Stimulated activated naive CD8-positive, alpha-beta T cell treated with anti-CD3 and anti-CD28 coated beads, Interleukin-15, Interleukin-2, amounts not matched to agents 100 ng/mL and 50 ng/mL, for 24 hours (primary cell): ENCODE measurements around the gene COPA.
"Not testable (repeated sequence)": the region's sequence is repeated elsewhere in the genome, so short reads cannot be mapped to it uniquely, and the experiment has no call there.

Experiments
- H3K27ac Mint-ChIP-seq: one replicate; pipeline ENCODE4 v1.8.0; 2021; ENCODE audit warnings: mild to moderate bottlenecking, mixed read lengths
- H3K27me3 Mint-ChIP-seq: one replicate; pipeline ENCODE4 v1.8.0; 2021; ENCODE audit warnings: mixed read lengths
- H3K36me3 Mint-ChIP-seq: one replicate; pipeline ENCODE4 v1.8.0; 2021; ENCODE audit warnings: low read depth, mixed read lengths
- H3K4me1 Mint-ChIP-seq: one replicate; pipeline ENCODE4 v1.8.0; 2021; ENCODE audit warnings: low read depth, mixed read lengths
- H3K4me3 Mint-ChIP-seq: one replicate; pipeline ENCODE4 v1.8.0; 2021; ENCODE audit warnings: mild to moderate bottlenecking, mixed read lengths
- H3K9me3 Mint-ChIP-seq: one replicate; pipeline ENCODE4 v1.8.0; 2021; ENCODE audit warnings: mixed read lengths

The COPA gene

GRCh38 chr1:160342953-160343869 lies at the start of gene COPA, which contains the start of gene NCSTN:
Gene COPA (minus strand): TSS chr1:160343250. CDS start chr1:160343170, 80 bp downstream.
Gene NCSTN (plus strand): TSS chr1:160343383. CDS start chr1:160343397, 14 bp downstream.
- Mint-ChIP-seq H3K27me3 (no peaks in the 10 kb centered on the region), H3K36me3 (peaks cover 47% of the 10 kb centered on the region), H3K4me1 (peaks cover 57% of the 10 kb centered on the region), H3K27ac (peak within 1 kb of the TSS; percentile 100), H3K4me3 (peak within 1 kb of the TSS; percentile 99), H3K9me3 (no peaks in the 10 kb centered on the region)

GRCh38 chr1:160388406-160388805 lies 45.4 kb upstream of the COPA start:
- H3K36me3 Mint-ChIP-seq, H3K27ac Mint-ChIP-seq, H3K4me1 Mint-ChIP-seq, H3K27me3 Mint-ChIP-seq, H3K4me3 Mint-ChIP-seq, H3K9me3 Mint-ChIP-seq: not testable (repeated sequence)

- H3K4me1 Mint-ChIP-seq, H3K36me3 Mint-ChIP-seq, H3K27ac Mint-ChIP-seq, H3K9me3 Mint-ChIP-seq, H3K4me3 Mint-ChIP-seq, H3K27me3 Mint-ChIP-seq: not testable (repeated sequence)
These were observed 41.8 kb upstream of the COPA start for GRCh38 chr1:160384812-160385211.

- no peak overlapping the region for H3K4me3 Mint-ChIP-seq
- H3K27ac Mint-ChIP-seq = no peak overlapping the region
- H3K4me1 Mint-ChIP-seq = peaks cover 15% of the 10 kb centered on the region
- no peaks in the 10 kb centered on the region for H3K27me3 Mint-ChIP-seq
- no peaks in the 10 kb centered on the region for H3K9me3 Mint-ChIP-seq
- no peaks in the 10 kb centered on the region for H3K36me3 Mint-ChIP-seq
These were observed 34.6 kb upstream of the COPA start for GRCh38 chr1:160377585-160378206.

- H3K27ac Mint-ChIP-seq = no peak overlapping the region
- H3K9me3 Mint-ChIP-seq = no peaks in the 10 kb centered on the region
These were observed 33.6 kb upstream of the COPA start for GRCh38 chr1:160376525-160377131.

GRCh38 chr1:160375788-160376524 lies 32.9 kb upstream of the COPA start:
- H3K27ac Mint-ChIP-seq = no peak overlapping the region
- H3K27me3 Mint-ChIP-seq = no peaks in the 10 kb centered on the region
- no peaks in the 10 kb centered on the region for H3K36me3 Mint-ChIP-seq
- H3K4me1 Mint-ChIP-seq = peaks cover 15% of the 10 kb centered on the region
- H3K4me3 Mint-ChIP-seq = peak overlapping the region; percentile 50
- H3K9me3 Mint-ChIP-seq = no peaks in the 10 kb centered on the region

More at GRCh38 chr1:160376525-160377131, 33.6 kb upstream of the COPA start:
- no peaks in the 10 kb centered on the region for H3K36me3 Mint-ChIP-seq
- peaks cover 15% of the 10 kb centered on the region for H3K4me1 Mint-ChIP-seq
- no peak overlapping the region for H3K4me3 Mint-ChIP-seq
- no peaks in the 10 kb centered on the region for H3K27me3 Mint-ChIP-seq

GRCh38 chr1:160374306-160375110 lies 31.5 kb upstream of the COPA start:
- no peaks in the 10 kb centered on the region for H3K9me3 Mint-ChIP-seq
- no peaks in the 10 kb centered on the region for H3K27me3 Mint-ChIP-seq
- H3K27ac Mint-ChIP-seq = peak overlapping the region; percentile 45
- H3K4me1 Mint-ChIP-seq = peaks cover 15% of the 10 kb centered on the region
- no peak overlapping the region for H3K4me3 Mint-ChIP-seq
- no peaks in the 10 kb centered on the region for H3K36me3 Mint-ChIP-seq

GRCh38 chr1:160373696-160374095 lies 30.6 kb upstream of the COPA start:
- Mint-ChIP-seq H3K36me3 (no peaks in the 10 kb centered on the region), H3K4me3 (no peak overlapping the region), H3K27me3 (no peaks in the 10 kb centered on the region)

GRCh38 chr1:160371756-160372155 lies 28.7 kb upstream of the COPA start:
- no peak overlapping the region for H3K4me3 Mint-ChIP-seq
- no peaks in the 10 kb centered on the region for H3K36me3 Mint-ChIP-seq
- peaks cover 15% of the 10 kb centered on the region for H3K4me1 Mint-ChIP-seq
- H3K27me3 Mint-ChIP-seq = no peaks in the 10 kb centered on the region
- H3K9me3 Mint-ChIP-seq = no peaks in the 10 kb centered on the region
- no peak overlapping the region for H3K27ac Mint-ChIP-seq

More at GRCh38 chr1:160373696-160374095, 30.6 kb upstream of the COPA start:
- Mint-ChIP-seq H3K4me1 (peaks cover 15% of the 10 kb centered on the region), H3K9me3 (no peaks in the 10 kb centered on the region), H3K27ac (no peak overlapping the region)

- no peaks in the 10 kb centered on the region for H3K9me3 Mint-ChIP-seq
These were observed 28.2 kb upstream of the COPA start for GRCh38 chr1:160371346-160371631.

GRCh38 chr1:160370561-160371345 lies 27.7 kb upstream of the COPA start:
- H3K36me3 Mint-ChIP-seq = no peaks in the 10 kb centered on the region
- no peaks in the 10 kb centered on the region for H3K27me3 Mint-ChIP-seq
- H3K9me3 Mint-ChIP-seq = no peaks in the 10 kb centered on the region
- no peak overlapping the region for H3K4me3 Mint-ChIP-seq
- H3K27ac Mint-ChIP-seq = no peak overlapping the region
- H3K4me1 Mint-ChIP-seq = peaks cover 5% of the 10 kb centered on the region

More at GRCh38 chr1:160371346-160371631, 28.2 kb upstream of the COPA start:
- Mint-ChIP-seq H3K27ac (no peak overlapping the region), H3K27me3 (no peaks in the 10 kb centered on the region), H3K36me3 (no peaks in the 10 kb centered on the region), H3K4me3 (no peak overlapping the region), H3K4me1 (peaks cover 10% of the 10 kb centered on the region)

GRCh38 chr1:160369087-160369486 lies 26.0 kb upstream of the COPA start:
- Mint-ChIP-seq H3K27me3 (no peaks in the 10 kb centered on the region), H3K36me3 (no peaks in the 10 kb centered on the region), H3K4me1 (no peaks in the 10 kb centered on the region), H3K9me3 (no peaks in the 10 kb centered on the region), H3K4me3 (no peak overlapping the region), H3K27ac (no peak overlapping the region)
